IPS-15b (cell line): ENCODE results near the gene ADD1.

Source experiments
- H3K27me3 ChIP-seq: one replicate; pipeline ENCODE4 v1.6.1; 2013; ENCODE audit warnings: low read length; ENCODE audit not compliant: control insufficient read depth, insufficient read depth
- H3K36me3 ChIP-seq: one replicate; pipeline ENCODE4 v1.6.1; 2013; ENCODE audit warnings: low read length; ENCODE audit not compliant: control insufficient read depth, insufficient read depth
- H3K4me1 ChIP-seq: one replicate; pipeline ENCODE4 v1.6.1; 2013; ENCODE audit warnings: mild to moderate bottlenecking, low read length; ENCODE audit not compliant: control insufficient read depth, insufficient read depth
- H3K4me3 ChIP-seq: one replicate; pipeline ENCODE4 v1.5.1; 2013; ENCODE audit warnings: low read depth, low read length
- H3K9ac ChIP-seq: one replicate; pipeline ENCODE4 v1.6.1; 2013; ENCODE audit warnings: low read depth, mild to moderate bottlenecking, low read length
- H3K9me3 ChIP-seq: one replicate; pipeline ENCODE4 v1.6.1; 2013; ENCODE audit warnings: mild to moderate bottlenecking, low read length; ENCODE audit not compliant: control insufficient read depth, insufficient read depth

Gene ADD1

GRCh38 chr4:2849267-2850152, 5.9 kb downstream of the ADD1 start:
- H3K4me3 ChIP-seq = no peak overlapping the region
- H3K9ac ChIP-seq = peak overlapping the region; percentile 0
- peaks cover 4% of the 10 kb centered on the region for H3K4me1 ChIP-seq
- no peaks in the 10 kb centered on the region for H3K27me3 ChIP-seq
- no peaks in the 10 kb centered on the region for H3K36me3 ChIP-seq
- no peaks in the 10 kb centered on the region for H3K9me3 ChIP-seq

- H3K27me3 ChIP-seq = no peaks in the 10 kb centered on the region
- no peak overlapping the region for H3K4me3 ChIP-seq
- H3K9ac ChIP-seq = no peak overlapping the region
- no peaks in the 10 kb centered on the region for H3K9me3 ChIP-seq
- peaks cover 2% of the 10 kb centered on the region for H3K4me1 ChIP-seq
- no peaks in the 10 kb centered on the region for H3K36me3 ChIP-seq
Measured at GRCh38 chr4:2850966-2851798, 7.5 kb downstream of the ADD1 start.

- no peaks in the 10 kb centered on the region for H3K36me3 ChIP-seq
- no peak overlapping the region for H3K9ac ChIP-seq
- no peaks in the 10 kb centered on the region for H3K27me3 ChIP-seq
- H3K4me1 ChIP-seq = peaks cover 2% of the 10 kb centered on the region
- H3K4me3 ChIP-seq = no peak overlapping the region
- no peaks in the 10 kb centered on the region for H3K9me3 ChIP-seq
Measured at GRCh38 chr4:2852481-2852921, 8.9 kb downstream of the ADD1 start.

GRCh38 chr4:2855584-2855983, 11.9 kb downstream of the ADD1 start:
- H3K27me3 ChIP-seq = no peaks in the 10 kb centered on the region
- no peaks in the 10 kb centered on the region for H3K9me3 ChIP-seq
- no peak overlapping the region for H3K4me3 ChIP-seq
- no peak overlapping the region for H3K9ac ChIP-seq
- H3K36me3 ChIP-seq = no peaks in the 10 kb centered on the region
- peaks cover 4% of the 10 kb centered on the region for H3K4me1 ChIP-seq

- Histone ChIP-seq H3K9me3 (no peaks in the 10 kb centered on the region), H3K27me3 (no peaks in the 10 kb centered on the region), H3K4me3 (no peak overlapping the region), H3K36me3 (no peaks in the 10 kb centered on the region), H3K4me1 (peaks cover 9% of the 10 kb centered on the region), H3K9ac (no peak overlapping the region)
Measured at GRCh38 chr4:2856266-2856665, 12.6 kb downstream of the ADD1 start.

GRCh38 chr4:2857349-2857927, 13.8 kb downstream of the ADD1 start:
- Histone ChIP-seq H3K36me3 (no peaks in the 10 kb centered on the region), H3K9ac (no peak overlapping the region), H3K9me3 (no peaks in the 10 kb centered on the region), H3K4me3 (no peak overlapping the region), H3K27me3 (no peaks in the 10 kb centered on the region), H3K4me1 (peaks cover 18% of the 10 kb centered on the region)

GRCh38 chr4:2858451-2859217, 15.0 kb downstream of the ADD1 start:
- H3K36me3 ChIP-seq = no peaks in the 10 kb centered on the region
- H3K4me1 ChIP-seq = peaks cover 22% of the 10 kb centered on the region
- H3K4me3 ChIP-seq = no peak overlapping the region
- H3K9ac ChIP-seq = no peak overlapping the region
- no peaks in the 10 kb centered on the region for H3K27me3 ChIP-seq
- H3K9me3 ChIP-seq = no peaks in the 10 kb centered on the region

- no peaks in the 10 kb centered on the region for H3K36me3 ChIP-seq
- H3K4me1 ChIP-seq = peaks cover 22% of the 10 kb centered on the region
- no peak overlapping the region for H3K9ac ChIP-seq
- no peaks in the 10 kb centered on the region for H3K9me3 ChIP-seq
- H3K27me3 ChIP-seq = no peaks in the 10 kb centered on the region
- no peak overlapping the region for H3K4me3 ChIP-seq
Measured at GRCh38 chr4:2859514-2859913, 15.9 kb downstream of the ADD1 start.

GRCh38 chr4:2860391-2861348, 17.0 kb downstream of the ADD1 start:
- Histone ChIP-seq H3K36me3 (no peaks in the 10 kb centered on the region), H3K4me3 (no peak overlapping the region), H3K9ac (no peak overlapping the region), H3K27me3 (no peaks in the 10 kb centered on the region), H3K9me3 (no peaks in the 10 kb centered on the region), H3K4me1 (peaks cover 22% of the 10 kb centered on the region)

- Histone ChIP-seq H3K36me3 (no peaks in the 10 kb centered on the region), H3K4me1 (peaks cover 27% of the 10 kb centered on the region), H3K9me3 (no peaks in the 10 kb centered on the region), H3K9ac (no peak overlapping the region), H3K4me3 (no peak overlapping the region), H3K27me3 (no peaks in the 10 kb centered on the region)
Measured at GRCh38 chr4:2861631-2862436, 18.2 kb downstream of the ADD1 start.
